HL-60 (cell line): ENCODE data around the gene SIGLEC9.

ENCODE experiments used
- DNase-seq, 2 experiments: peaks; one replicate each; pipeline ENCODE4 v3.0.0-alpha.2; 2010 to 2020; ENCODE audit warnings: low read depth in 1 of 2, low spot score in 1 of 2
- H3K27ac ChIP-seq: fragments of 250-450 bp; sonication (Bioruptor Pico); replicated peaks from 2 replicates; pipeline ENCODE4 v1.5.1; 2020; ENCODE audit warnings: mild to moderate bottlenecking, moderate library complexity
- H3K27me3 ChIP-seq: fragments of 250-450 bp; sonication (Bioruptor Pico); 2 replicates; pipeline ENCODE4 v1.5.1; 2021; ENCODE audit warnings: mild to moderate bottlenecking, moderate library complexity; ENCODE audit not compliant: insufficient read depth, poor library complexity, severe bottlenecking
- H3K4me3 ChIP-seq: replicated peaks from 2 replicates; pipeline ENCODE4 v1.5.1; 2011; ENCODE audit warnings: mild to moderate bottlenecking, control low read depth, low read length; ENCODE audit not compliant: insufficient read depth
- GABPA ChIP-seq: IDR thresholded peaks from 2 replicates; pipeline ENCODE4 v1.6.1; 2012; ENCODE audit warnings: low read depth
- POLR2AphosphoS5 ChIP-seq: IDR thresholded peaks from 2 replicates; pipeline ENCODE4 v1.6.1; 2012; ENCODE audit warnings: low read depth
- SPI1 ChIP-seq: IDR thresholded peaks from 2 replicates; pipeline ENCODE4 v1.6.1; 2012; ENCODE audit warnings: low read depth, mild to moderate bottlenecking, borderline replicate concordance
- TF ChIP-seq, protein P1 (sequence below): IDR thresholded peaks from one replicate; pipeline ENCODE4 v1.5.1; 2011; ENCODE audit warnings: low read length, control low read depth, inconsistent platforms; ENCODE audit not compliant: insufficient read depth
- TF ChIP-seq, protein P2 (sequence below): IDR thresholded peaks from 2 replicates; pipeline ENCODE4 v1.6.1; 2012; ENCODE audit warnings: low read depth; ENCODE audit not compliant: insufficient replicate concordance

Gene SIGLEC9

DNA sequence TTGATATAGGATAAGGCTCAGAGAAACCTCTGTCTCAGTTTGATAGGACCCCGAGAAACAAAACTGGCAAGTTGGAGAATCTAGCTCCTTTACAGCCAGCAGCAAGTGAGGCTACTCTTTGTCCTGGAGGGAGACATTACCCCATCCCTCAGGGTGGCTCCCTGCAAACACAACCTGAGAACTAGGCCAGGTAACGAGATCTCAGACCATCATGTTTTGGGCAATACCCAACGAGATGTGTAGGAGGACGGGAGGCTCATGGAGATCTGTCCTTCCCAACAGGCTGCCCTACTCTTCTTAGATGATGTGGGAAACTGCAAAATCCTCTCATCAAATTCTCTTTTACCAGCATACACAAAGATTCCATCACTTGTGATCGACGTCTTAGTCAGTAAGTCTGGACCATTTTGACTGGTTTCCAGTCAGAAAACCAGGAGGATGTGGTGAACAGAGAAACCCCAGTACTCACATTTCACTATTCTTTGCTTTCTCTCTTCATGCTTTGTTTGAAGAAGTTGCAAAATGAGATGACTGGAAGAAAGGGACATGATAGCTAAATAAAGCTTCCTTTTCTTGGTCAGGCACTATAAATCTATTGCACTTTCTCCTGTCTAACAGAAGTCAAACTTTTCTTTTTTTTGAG, 10.5 kb upstream of the SIGLEC9 start:
- no peaks in the 10 kb centered on the region for H3K27me3 ChIP-seq

DNA sequence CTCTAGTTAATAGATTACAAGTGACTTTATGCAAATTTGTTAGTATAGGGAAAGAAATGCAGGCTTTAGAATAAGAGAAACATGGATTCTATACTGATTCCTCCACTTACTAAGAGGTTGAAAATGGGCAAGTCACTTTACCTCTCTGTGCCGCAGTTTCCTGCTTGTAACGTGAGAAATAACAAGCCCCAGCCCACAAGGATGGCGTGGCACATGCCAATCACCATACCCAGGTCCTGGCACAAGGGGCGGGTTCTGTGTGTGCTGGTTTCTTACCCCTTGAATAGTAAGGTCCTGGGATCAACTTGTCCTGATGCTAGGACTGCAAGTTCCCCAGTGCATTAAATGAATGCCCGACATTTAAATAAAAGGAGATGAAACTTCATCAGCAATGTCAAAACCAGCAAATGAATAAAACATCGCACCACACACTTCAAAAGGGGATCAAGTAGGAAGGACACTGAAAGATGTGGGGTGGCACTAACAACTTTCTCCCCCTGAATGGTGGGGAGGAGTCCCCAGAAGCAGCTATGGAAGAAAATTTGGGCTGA, 7.9 kb upstream of the SIGLEC9 start:
- H3K27me3 ChIP-seq: no peaks in the 10 kb centered on the region
- H3K27ac ChIP-seq: no peak overlapping the region
- TF ChIP-seq SPI1 (no peak), GABPA (no peak), POLR2AphosphoS5 (no peak)
- TF ChIP-seq, protein P1, sequence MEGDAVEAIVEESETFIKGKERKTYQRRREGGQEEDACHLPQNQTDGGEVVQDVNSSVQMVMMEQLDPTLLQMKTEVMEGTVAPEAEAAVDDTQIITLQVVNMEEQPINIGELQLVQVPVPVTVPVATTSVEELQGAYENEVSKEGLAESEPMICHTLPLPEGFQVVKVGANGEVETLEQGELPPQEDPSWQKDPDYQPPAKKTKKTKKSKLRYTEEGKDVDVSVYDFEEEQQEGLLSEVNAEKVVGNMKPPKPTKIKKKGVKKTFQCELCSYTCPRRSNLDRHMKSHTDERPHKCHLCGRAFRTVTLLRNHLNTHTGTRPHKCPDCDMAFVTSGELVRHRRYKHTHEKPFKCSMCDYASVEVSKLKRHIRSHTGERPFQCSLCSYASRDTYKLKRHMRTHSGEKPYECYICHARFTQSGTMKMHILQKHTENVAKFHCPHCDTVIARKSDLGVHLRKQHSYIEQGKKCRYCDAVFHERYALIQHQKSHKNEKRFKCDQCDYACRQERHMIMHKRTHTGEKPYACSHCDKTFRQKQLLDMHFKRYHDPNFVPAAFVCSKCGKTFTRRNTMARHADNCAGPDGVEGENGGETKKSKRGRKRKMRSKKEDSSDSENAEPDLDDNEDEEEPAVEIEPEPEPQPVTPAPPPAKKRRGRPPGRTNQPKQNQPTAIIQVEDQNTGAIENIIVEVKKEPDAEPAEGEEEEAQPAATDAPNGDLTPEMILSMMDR: no peak
- TF ChIP-seq, protein P2, sequence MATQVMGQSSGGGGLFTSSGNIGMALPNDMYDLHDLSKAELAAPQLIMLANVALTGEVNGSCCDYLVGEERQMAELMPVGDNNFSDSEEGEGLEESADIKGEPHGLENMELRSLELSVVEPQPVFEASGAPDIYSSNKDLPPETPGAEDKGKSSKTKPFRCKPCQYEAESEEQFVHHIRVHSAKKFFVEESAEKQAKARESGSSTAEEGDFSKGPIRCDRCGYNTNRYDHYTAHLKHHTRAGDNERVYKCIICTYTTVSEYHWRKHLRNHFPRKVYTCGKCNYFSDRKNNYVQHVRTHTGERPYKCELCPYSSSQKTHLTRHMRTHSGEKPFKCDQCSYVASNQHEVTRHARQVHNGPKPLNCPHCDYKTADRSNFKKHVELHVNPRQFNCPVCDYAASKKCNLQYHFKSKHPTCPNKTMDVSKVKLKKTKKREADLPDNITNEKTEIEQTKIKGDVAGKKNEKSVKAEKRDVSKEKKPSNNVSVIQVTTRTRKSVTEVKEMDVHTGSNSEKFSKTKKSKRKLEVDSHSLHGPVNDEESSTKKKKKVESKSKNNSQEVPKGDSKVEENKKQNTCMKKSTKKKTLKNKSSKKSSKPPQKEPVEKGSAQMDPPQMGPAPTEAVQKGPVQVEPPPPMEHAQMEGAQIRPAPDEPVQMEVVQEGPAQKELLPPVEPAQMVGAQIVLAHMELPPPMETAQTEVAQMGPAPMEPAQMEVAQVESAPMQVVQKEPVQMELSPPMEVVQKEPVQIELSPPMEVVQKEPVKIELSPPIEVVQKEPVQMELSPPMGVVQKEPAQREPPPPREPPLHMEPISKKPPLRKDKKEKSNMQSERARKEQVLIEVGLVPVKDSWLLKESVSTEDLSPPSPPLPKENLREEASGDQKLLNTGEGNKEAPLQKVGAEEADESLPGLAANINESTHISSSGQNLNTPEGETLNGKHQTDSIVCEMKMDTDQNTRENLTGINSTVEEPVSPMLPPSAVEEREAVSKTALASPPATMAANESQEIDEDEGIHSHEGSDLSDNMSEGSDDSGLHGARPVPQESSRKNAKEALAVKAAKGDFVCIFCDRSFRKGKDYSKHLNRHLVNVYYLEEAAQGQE: no peak
- no peak for DNase-seq
- no peak overlapping the region for H3K4me3 ChIP-seq

More for the DNA sequence above, 10.5 kb upstream of the SIGLEC9 start:
- DNase-seq: no peak
- H3K27ac ChIP-seq: no peak overlapping the region
- TF ChIP-seq, protein P2: no peak
- TF ChIP-seq GABPA: no peak
- TF ChIP-seq POLR2AphosphoS5: no peak
- TF ChIP-seq, protein P1: no peak
- no peak overlapping the region for H3K4me3 ChIP-seq

DNA sequence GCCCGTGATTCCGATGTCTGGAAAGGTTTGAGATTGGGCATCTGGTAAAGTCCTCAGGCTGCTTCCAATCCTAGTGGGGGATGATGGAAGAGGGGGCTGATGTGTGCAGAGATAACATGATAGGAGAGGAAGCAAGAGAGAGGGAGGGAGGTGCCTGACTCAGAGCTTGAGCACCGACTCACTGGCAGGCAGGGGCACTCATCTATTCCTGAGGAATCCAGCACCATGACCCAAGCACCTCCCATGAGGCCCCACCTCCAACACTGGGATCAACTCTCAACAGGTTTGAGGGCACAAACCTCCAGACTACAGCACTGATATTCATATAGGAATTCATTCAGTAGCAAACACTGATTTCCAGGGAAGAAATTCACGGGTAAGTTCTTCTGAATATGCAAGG, 5.6 kb upstream of the SIGLEC9 start:
- H3K27ac ChIP-seq: no peak overlapping the region
- no peaks in the 10 kb centered on the region for H3K27me3 ChIP-seq
- TF ChIP-seq, protein P2: no peak
- no peak for TF ChIP-seq GABPA
- TF ChIP-seq POLR2AphosphoS5: no peak
- TF ChIP-seq SPI1: no peak
- TF ChIP-seq, protein P1: no peak
- DNase-seq: no peak
- no peak overlapping the region for H3K4me3 ChIP-seq
